Effector memory CD4-positive, alpha-beta T cell (primary cell): ENCODE data around the gene TM7SF3.
"Not testable (repeated sequence)": the region's sequence is repeated elsewhere in the genome, so short reads cannot be mapped to it uniquely, and the experiment has no call there.

ENCODE experiments used
- DNase-seq, 3 donors: peaks; one replicate each; pipeline ENCODE4 v3.0.0-alpha.2; 2020
- H3K27ac ChIP-seq: 2 replicates; pipeline ENCODE4 v1.7.0; 2013; ENCODE audit warnings: mild to moderate bottlenecking, low read length, moderate library complexity; ENCODE audit not compliant: insufficient read depth, poor library complexity, severe bottlenecking
- H3K27me3 ChIP-seq: replicated peaks from 2 replicates; pipeline ENCODE4 v1.7.0; 2013; ENCODE audit warnings: mild to moderate bottlenecking, low read length; ENCODE audit not compliant: insufficient read depth, control insufficient read depth, poor library complexity, severe bottlenecking
- H3K36me3 ChIP-seq: 2 replicates; pipeline ENCODE4 v1.7.0; 2013; ENCODE audit warnings: mild to moderate bottlenecking, low read length, moderate library complexity; ENCODE audit not compliant: control insufficient read depth, insufficient read depth
- H3K4me1 ChIP-seq: 2 replicates; pipeline ENCODE4 v1.7.0; 2013; ENCODE audit warnings: low read length, mild to moderate bottlenecking; ENCODE audit not compliant: control insufficient read depth, insufficient read depth, poor library complexity, severe bottlenecking
- H3K4me3 ChIP-seq: 2 replicates; pipeline ENCODE4 v1.7.0; 2013; ENCODE audit warnings: low read length, low read depth, mild to moderate bottlenecking; ENCODE audit not compliant: insufficient read depth, poor library complexity, severe bottlenecking
- H3K9me3 ChIP-seq: 2 replicates; pipeline ENCODE4 v1.7.0; 2013; ENCODE audit warnings: mild to moderate bottlenecking, low read length, moderate library complexity; ENCODE audit not compliant: control insufficient read depth

Gene TM7SF3

DNA sequence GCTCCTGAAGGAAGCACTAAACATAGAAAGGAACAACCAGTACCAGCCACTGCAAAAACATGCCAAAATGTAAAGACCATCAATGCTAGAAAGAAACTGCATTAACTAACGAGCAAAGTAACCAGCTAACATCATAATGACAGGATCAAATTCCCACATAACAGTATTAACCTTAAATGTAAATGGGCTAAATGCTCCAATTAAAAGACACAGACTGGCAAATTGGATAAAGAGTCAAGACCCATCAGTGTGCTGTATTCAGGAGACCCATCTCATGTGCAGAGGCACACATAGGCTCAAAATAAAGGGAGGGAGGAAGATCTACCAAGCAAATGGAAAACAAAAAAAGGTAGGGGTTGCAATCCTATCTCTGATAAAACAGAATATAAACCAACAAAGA is 27.8 kb upstream of the TM7SF3 start:
- H3K36me3 ChIP-seq, H3K9me3 ChIP-seq, DNase-seq, H3K27me3 ChIP-seq, H3K27ac ChIP-seq, H3K4me1 ChIP-seq, H3K4me3 ChIP-seq: not testable (repeated sequence)

DNA sequence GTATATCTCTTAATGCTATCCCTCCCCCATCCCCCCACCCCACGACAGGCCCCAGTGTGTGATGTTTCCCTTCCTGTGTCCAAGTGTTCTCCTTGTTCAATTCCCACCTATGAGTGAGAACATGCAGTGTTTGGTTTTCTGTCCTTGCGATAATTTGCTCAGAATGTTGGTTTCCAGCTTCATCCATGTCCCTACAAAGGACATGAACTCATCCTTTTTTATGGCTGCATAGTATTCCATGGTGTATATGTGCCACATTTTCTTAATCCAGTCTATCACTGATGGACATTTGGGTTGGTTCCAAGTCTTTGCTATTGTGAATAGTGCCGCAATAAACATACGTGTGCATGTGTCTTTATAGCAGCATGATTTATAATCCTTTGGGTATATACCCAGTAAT is 26.5 kb upstream of the TM7SF3 start:
- H3K27me3 ChIP-seq, H3K4me3 ChIP-seq, H3K9me3 ChIP-seq, DNase-seq, H3K4me1 ChIP-seq, H3K27ac ChIP-seq, H3K36me3 ChIP-seq: not testable (repeated sequence)

GRCh38 chr12:27034607-27035293 is 20.6 kb upstream of the TM7SF3 start:
- Histone ChIP-seq H3K27me3 (no peaks in the 10 kb centered on the region), H3K9me3 (no peaks in the 10 kb centered on the region), H3K4me3 (no peak overlapping the region), H3K27ac (no peak overlapping the region), H3K4me1 (no peaks in the 10 kb centered on the region), H3K36me3 (peaks cover 45% of the 10 kb centered on the region)
- no peak for DNase-seq

GRCh38 chr12:27032679-27033078 is 18.5 kb upstream of the TM7SF3 start:
- Histone ChIP-seq H3K27me3 (no peaks in the 10 kb centered on the region), H3K27ac (no peak overlapping the region), H3K9me3 (no peaks in the 10 kb centered on the region), H3K36me3 (peaks cover 57% of the 10 kb centered on the region), H3K4me1 (no peaks in the 10 kb centered on the region), H3K4me3 (no peak overlapping the region)
- DNase-seq, result no peak

DNA sequence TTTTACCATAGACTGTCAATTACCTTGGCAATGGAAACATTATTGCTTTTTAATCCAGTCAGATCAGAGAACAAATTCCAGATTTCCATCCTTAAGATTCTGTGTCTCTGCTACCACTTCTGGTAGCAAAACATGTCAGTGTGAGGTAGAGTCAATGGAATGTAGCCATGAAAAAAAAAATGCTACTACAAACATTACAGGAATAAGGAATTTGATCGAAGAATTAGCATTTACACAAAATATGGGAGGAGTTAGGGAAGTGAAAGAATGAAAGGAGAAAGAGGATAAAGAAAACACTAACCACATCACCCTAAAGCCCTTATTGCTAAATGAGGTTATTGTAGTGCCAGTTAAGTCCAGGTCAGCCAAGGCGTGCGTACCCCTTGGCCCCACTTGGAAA is 17.3 kb upstream of the TM7SF3 start:
- H3K9me3 ChIP-seq, result no peaks in the 10 kb centered on the region
- no peak overlapping the region for H3K27ac ChIP-seq
- H3K4me1 ChIP-seq, result no peaks in the 10 kb centered on the region
- no peak overlapping the region for H3K4me3 ChIP-seq
- no peaks in the 10 kb centered on the region for H3K27me3 ChIP-seq
- no peak for DNase-seq
- peaks cover 57% of the 10 kb centered on the region for H3K36me3 ChIP-seq

DNA sequence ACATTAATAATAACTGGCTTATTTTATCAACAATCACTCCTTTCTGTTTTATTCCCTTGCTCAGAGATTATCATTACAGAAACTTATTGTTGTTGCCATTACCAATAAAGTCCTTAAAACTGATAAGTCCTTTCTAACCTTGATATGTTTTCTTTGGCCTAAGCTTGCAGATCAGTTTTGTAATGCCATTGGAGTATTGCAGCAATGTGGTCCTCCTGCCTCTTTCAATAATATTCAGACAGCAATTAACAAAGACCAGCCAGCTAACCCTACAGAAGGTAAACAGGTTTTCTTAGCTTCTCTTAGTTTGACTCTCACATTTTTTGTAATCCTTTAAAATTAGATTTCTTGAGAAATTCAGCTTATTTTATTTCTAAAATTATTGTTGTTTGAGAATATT is 12.1 kb upstream of the TM7SF3 start:
- Histone ChIP-seq H3K4me1 (peaks cover 14% of the 10 kb centered on the region), H3K27me3 (no peaks in the 10 kb centered on the region), H3K4me3 (no peak overlapping the region), H3K27ac (no peak overlapping the region), H3K36me3 (peaks cover 34% of the 10 kb centered on the region), H3K9me3 (no peaks in the 10 kb centered on the region)
- DNase-seq, result no peak

- no peak for DNase-seq
- Histone ChIP-seq H3K36me3 (peaks cover 24% of the 10 kb centered on the region), H3K9me3 (no peaks in the 10 kb centered on the region), H3K4me3 (no peak overlapping the region), H3K4me1 (peaks cover 14% of the 10 kb centered on the region), H3K27ac (no peak overlapping the region), H3K27me3 (no peaks in the 10 kb centered on the region)
Observed at GRCh38 chr12:27025116-27025515, 10.9 kb upstream of the TM7SF3 start.

DNA sequence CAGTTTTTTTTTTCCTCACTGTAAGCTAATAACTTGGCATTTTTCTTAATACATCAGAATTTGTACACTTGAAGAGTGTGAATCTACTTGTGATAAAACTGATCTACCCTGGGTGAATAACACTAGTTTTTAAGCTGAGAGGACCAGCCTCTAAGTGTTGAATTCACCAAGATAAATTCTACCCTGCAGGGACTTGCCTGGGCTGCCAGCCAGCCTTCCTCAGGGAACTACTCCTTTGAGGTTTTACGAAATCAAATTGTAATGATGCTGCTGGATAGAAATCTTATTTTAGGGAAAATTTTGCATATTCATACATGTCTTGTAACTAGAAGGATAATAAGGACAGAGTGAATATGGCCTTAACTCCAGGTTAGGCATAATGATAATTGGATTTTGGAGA is 10.1 kb upstream of the TM7SF3 start:
- peaks cover 14% of the 10 kb centered on the region for H3K4me1 ChIP-seq
- H3K4me3 ChIP-seq, result no peak overlapping the region
- no peak overlapping the region for H3K27ac ChIP-seq
- no peaks in the 10 kb centered on the region for H3K9me3 ChIP-seq
- H3K27me3 ChIP-seq, result no peaks in the 10 kb centered on the region
- DNase-seq, result no peak
- H3K36me3 ChIP-seq, result peaks cover 16% of the 10 kb centered on the region

GRCh38 chr12:27020761-27021160 is 6.6 kb upstream of the TM7SF3 start:
- Histone ChIP-seq H3K36me3 (no peaks in the 10 kb centered on the region), H3K4me3 (no peak overlapping the region), H3K4me1 (peaks cover 14% of the 10 kb centered on the region), H3K27ac (no peak overlapping the region), H3K27me3 (no peaks in the 10 kb centered on the region), H3K9me3 (no peaks in the 10 kb centered on the region)
- DNase-seq, result no peak

DNA sequence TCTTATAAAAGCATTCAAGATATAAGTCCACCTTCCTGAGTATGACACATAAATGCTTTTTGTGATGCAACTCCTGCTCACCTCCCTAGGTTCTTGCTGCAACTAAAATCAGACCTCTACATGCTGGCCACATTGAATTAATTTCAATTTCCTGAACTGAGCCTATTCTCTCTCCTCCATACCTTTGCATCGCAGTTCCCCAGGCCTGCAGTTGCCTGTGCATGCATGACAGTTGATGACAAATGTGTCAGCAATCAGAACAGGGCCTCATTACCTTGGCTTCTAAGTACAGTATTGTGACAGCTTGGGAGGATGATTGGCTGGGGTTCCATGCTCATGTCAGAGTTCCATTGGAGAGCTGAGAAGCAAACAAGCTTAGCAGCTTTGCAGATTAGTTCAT is 3.9 kb upstream of the TM7SF3 start:
- Histone ChIP-seq H3K9me3 (no peaks in the 10 kb centered on the region), H3K27me3 (no peaks in the 10 kb centered on the region), H3K27ac (no peak overlapping the region), H3K36me3 (no peaks in the 10 kb centered on the region), H3K4me1 (peaks cover 24% of the 10 kb centered on the region), H3K4me3 (no peak overlapping the region)
- DNase-seq, result no peak
